HepG2 (cell line): ENCODE measurements around the gene ASXL1. TPM values are rescaled to one million over a fixed set of nuclear protein-coding genes. Genes with fewer than 3 reads are reported as not detected.

ENCODE experiments used
- CREB3 ChIP-seq: sonication (generic); formaldehyde crosslinking; IDR thresholded peaks from 2 replicates; pipeline ENCODE4 v1.5.0; 2020; ENCODE audit warnings: missing genetic modification reagents
- ETV6 ChIP-seq: sonication (generic); formaldehyde crosslinking; conservative IDR thresholded peaks from 2 replicates; pipeline ENCODE4 v1.4.0; 2020; ENCODE audit warnings: missing genetic modification reagents
- IKZF5 ChIP-seq: IDR thresholded peaks from 2 replicates; pipeline ENCODE4 v1.6.1; 2018; ENCODE audit warnings: missing genetic modification reagents, mild to moderate bottlenecking, missing compliant biosample characterization
- PAWR ChIP-seq: sonication (generic); formaldehyde crosslinking; IDR thresholded peaks from 2 replicates; pipeline ENCODE4 v1.4.0; 2020; ENCODE audit warnings: missing genetic modification reagents, mild to moderate bottlenecking, borderline replicate concordance
- RBAK ChIP-seq: sonication (generic); formaldehyde crosslinking; IDR thresholded peaks from 2 replicates; pipeline ENCODE4 v1.5.1; 2020; ENCODE audit warnings: mild to moderate bottlenecking, missing genetic modification reagents
- SNRNP70 ChIP-seq: fragments of 200-400 bp; formaldehyde crosslinking; IDR thresholded peaks from 2 replicates; pipeline ENCODE4 v1.6.1; 2017; ENCODE audit warnings: mild to moderate bottlenecking, low read depth, low read length, moderate library complexity
- SP2 ChIP-seq: sonication (generic); formaldehyde crosslinking; IDR thresholded peaks from 2 replicates; pipeline ENCODE4 v1.5.1; 2020; ENCODE audit warnings: mild to moderate bottlenecking, missing genetic modification reagents
- THYN1 ChIP-seq: sonication (generic); formaldehyde crosslinking; IDR thresholded peaks from 2 replicates; pipeline ENCODE4 v1.8.1; 2023; ENCODE audit warnings: low read depth, mild to moderate bottlenecking, moderate library complexity, missing genetic modification reagents, borderline replicate concordance
- TMF1 ChIP-seq: sonication (generic); formaldehyde crosslinking; IDR thresholded peaks from 2 replicates; pipeline ENCODE4 v1.8.1; 2022; ENCODE audit warnings: low read depth, missing genetic modification reagents
- ZMAT5 ChIP-seq: sonication (generic); formaldehyde crosslinking; IDR thresholded peaks from 2 replicates; pipeline ENCODE4 v1.5.0; 2020; ENCODE audit warnings: mild to moderate bottlenecking, low read depth, missing genetic modification reagents, borderline replicate concordance
- ZMYM4 ChIP-seq: sonication (generic); formaldehyde crosslinking; IDR thresholded peaks from 2 replicates; pipeline ENCODE4 v1.8.1; 2023; ENCODE audit warnings: mild to moderate bottlenecking, missing genetic modification reagents
- ZNF317 ChIP-seq: sonication (generic); formaldehyde crosslinking; IDR thresholded peaks from 2 replicates; pipeline ENCODE4 v1.5.0; 2020; ENCODE audit warnings: mild to moderate bottlenecking, missing genetic modification reagents
- ZNF431 ChIP-seq: sonication (generic); formaldehyde crosslinking; IDR thresholded peaks from 2 replicates; pipeline ENCODE4 v1.9.0; 2022; ENCODE audit warnings: missing genetic modification reagents, low read depth, mild to moderate bottlenecking, borderline replicate concordance
- ZNF556 ChIP-seq: sonication (generic); formaldehyde crosslinking; IDR thresholded peaks from 2 replicates; pipeline ENCODE4 v1.4.0; 2020; ENCODE audit warnings: mild to moderate bottlenecking, missing genetic modification reagents, borderline replicate concordance
- ZNF687 ChIP-seq: sonication (generic); formaldehyde crosslinking; IDR thresholded peaks from 2 replicates; pipeline ENCODE4 v1.5.1; 2020; ENCODE audit warnings: mild to moderate bottlenecking, missing genetic modification reagents, moderate library complexity
- ZNF770 ChIP-seq: sonication (generic); formaldehyde crosslinking; IDR thresholded peaks from 2 replicates; pipeline ENCODE4 v1.5.0; 2020; ENCODE audit warnings: mild to moderate bottlenecking, missing genetic modification reagents
- polyA plus RNA-seq, 8 experiments: library from polyadenylated mRNA; depleted of rRNA in 3 of 8; stranded (reverse) in 7 of 8; unstranded in 1 of 8; fragments of >200 nt; fragmentation: Illumina TruSeq in 4 of 8; extraction: Trizol in 4 of 8; gene quantifications; 2 replicates each; pipeline versions ENCODE4 v1.2.1 to v1.2.3, GENCODE V29; 2011 to 2016; ENCODE audit warnings: low read depth in 4 of 8, missing spikeins in 1 of 8, mixed read lengths in 1 of 8; ENCODE audit not compliant: insufficient read depth in 1 of 8
- total RNA-seq, 5 experiments: library from RNA; depleted of rRNA; stranded (reverse); fragments of >200 nt; fragmentation: Illumina TruSeq; extraction: Trizol; gene quantifications; 2 replicates each; pipeline ENCODE4 v1.2.3, GENCODE V29; 2016; ENCODE audit warnings: low read depth in 1 of 5
- TF ChIP-seq, protein P1 (sequence below): sonication (generic); formaldehyde crosslinking; IDR thresholded peaks from 2 replicates; pipeline ENCODE4 v1.4.0; 2020; ENCODE audit warnings: missing genetic modification reagents

The ASXL1 gene
- total and polyA plus RNA-seq, 2 of the 13 experiments (the other 11 are each of a cell fraction or from before 2014, with no cell fraction given): 62.1 to 74.8 TPM

DNA sequence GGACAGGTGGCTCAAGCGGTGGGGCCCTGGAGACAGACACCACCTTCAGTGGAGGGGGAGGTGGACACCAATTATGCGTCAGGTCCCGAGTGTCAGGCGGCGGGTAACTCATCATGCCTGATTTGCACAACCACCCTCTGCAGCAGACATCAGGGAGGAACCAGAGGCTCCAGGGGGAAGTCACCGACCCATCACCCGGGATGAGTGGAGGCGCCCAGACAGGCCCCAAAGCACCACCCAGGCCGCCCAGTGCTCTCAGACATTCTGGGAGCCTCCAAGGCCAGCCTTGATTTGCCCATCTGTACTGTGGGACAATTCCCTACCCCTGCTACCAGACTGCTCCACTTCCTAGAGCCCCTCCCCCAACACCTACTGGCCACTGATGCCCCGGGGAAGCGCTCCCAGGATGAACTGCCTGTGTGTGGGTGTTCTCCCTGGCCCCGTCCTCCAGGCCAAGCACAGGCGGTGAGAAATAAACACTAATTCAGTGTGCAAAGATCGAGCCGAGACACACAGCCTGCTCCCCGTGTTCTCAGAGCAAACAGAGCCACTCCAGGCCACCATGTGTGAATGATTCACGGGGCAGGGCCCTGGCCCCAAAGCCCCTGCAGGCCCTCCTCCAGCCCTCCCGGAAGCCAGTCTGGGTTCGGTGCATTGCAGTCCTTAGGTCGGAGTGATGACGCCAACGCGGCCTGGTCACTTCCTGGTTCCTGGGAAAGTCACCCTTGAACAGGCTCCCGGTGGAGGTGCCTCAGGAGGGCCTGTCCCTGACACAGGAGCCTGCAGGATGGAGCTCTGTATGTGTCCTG is 107.2 kb downstream of the ASXL1 start (continued):
- peak; percentile 100 for TF ChIP-seq ZNF687 (CRISPR knock-in tag)
- TF ChIP-seq ZMAT5 (CRISPR knock-in tag): no peak
- no peak for TF ChIP-seq ETV6 (CRISPR knock-in tag)
- TF ChIP-seq ZNF317 (CRISPR knock-in tag): no peak; the same call in 1 of the 2 replicates
- no peak for TF ChIP-seq SP2
- TF ChIP-seq IKZF5: peak; percentile 98
- no peak; the same call in 1 of the 2 replicates for TF ChIP-seq ZNF770
- no peak for TF ChIP-seq CREB3 (CRISPR knock-in tag)
- TF ChIP-seq, protein P1, sequence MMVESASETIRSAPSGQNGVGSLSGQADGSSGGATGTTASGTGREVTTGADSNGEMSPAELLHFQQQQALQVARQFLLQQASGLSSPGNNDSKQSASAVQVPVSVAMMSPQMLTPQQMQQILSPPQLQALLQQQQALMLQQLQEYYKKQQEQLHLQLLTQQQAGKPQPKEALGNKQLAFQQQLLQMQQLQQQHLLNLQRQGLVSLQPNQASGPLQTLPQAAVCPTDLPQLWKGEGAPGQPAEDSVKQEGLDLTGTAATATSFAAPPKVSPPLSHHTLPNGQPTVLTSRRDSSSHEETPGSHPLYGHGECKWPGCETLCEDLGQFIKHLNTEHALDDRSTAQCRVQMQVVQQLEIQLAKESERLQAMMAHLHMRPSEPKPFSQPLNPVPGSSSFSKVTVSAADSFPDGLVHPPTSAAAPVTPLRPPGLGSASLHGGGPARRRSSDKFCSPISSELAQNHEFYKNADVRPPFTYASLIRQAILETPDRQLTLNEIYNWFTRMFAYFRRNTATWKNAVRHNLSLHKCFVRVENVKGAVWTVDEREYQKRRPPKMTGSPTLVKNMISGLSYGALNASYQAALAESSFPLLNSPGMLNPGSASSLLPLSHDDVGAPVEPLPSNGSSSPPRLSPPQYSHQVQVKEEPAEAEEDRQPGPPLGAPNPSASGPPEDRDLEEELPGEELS (CRISPR knock-in tag): peak; percentile 88
- TF ChIP-seq ZNF556 (CRISPR knock-in tag): peak; percentile 99; the same call in 1 of the 2 replicates
- no peak for TF ChIP-seq SNRNP70
- TF ChIP-seq TMF1 (CRISPR knock-in tag): no peak; the same call in 1 of the 2 replicates
- peak; percentile 63; the same call in 1 of the 2 replicates for TF ChIP-seq RBAK (CRISPR knock-in tag)
- peak; percentile 88 for TF ChIP-seq ZMYM4
- TF ChIP-seq PAWR (CRISPR knock-in tag): no peak
- TF ChIP-seq ZNF431 (CRISPR knock-in tag): peak; percentile 66
- no peak for TF ChIP-seq THYN1
